Endothelial cell of umbilical vein (primary cell): ENCODE results near the gene GAB1. TPM values are rescaled to one million over a fixed set of nuclear protein-coding genes. Genes with fewer than 3 reads are reported as not detected.

Experiments
- BruUV-seq: library from RNA; stranded (reverse); fragments of 400-500 nt; replicated peaks from 2 replicates; lab custom pipeline; 2021; lab: Mats Ljungman, UMichigan
- CTCF ChIA-PET: fragments of 300-600, 350-600 bp; sonication (Branson Sonifier 250); formaldehyde crosslinking; loops from one replicate; lab custom pipeline; 2021; ENCODE audit warnings: antibody characterized with exemption, inconsistent platforms; lab: Charles Lee
- POLR2A ChIA-PET: fragments of 300-600, 350-600 bp; sonication (Branson Sonifier 250); formaldehyde crosslinking; loops from one replicate; lab custom pipeline; 2021; ENCODE audit warnings: antibody characterized with exemption, inconsistent platforms; lab: Charles Lee
- DNase-seq: peaks from one replicate; pipeline ENCODE4 v3.0.0-alpha.2; 2011; ENCODE audit warnings: low read depth, low spot score
- FAIRE-seq: peaks from 2 replicates; lab custom pipeline; 2011; peaks lifted over from hg19 to GRCh38; lab: Jason Lieb, UNC
- H2AFZ ChIP-seq: 2 replicates; pipeline ENCODE4 v1.6.0; 2012; ENCODE audit warnings: low read depth, low read length, control low read depth, inconsistent platforms
- H3K27ac ChIP-seq: 2 replicates; pipeline ENCODE4 v1.5.1; 2011; ENCODE audit warnings: low read depth, mild to moderate bottlenecking, control low read depth, low read length, moderate library complexity; ENCODE audit not compliant: insufficient read depth
- H3K27me3 ChIP-seq, 2 experiments: 2 replicates each; pipeline versions ENCODE4 v1.6.0 to v1.6.1; 2011; ENCODE audit warnings: low read length in 2 of 2, mixed read lengths in 1 of 2; ENCODE audit not compliant: control insufficient read depth in 2 of 2, insufficient read depth in 2 of 2
- H3K36me3 ChIP-seq, 2 experiments: 2 replicates in 1 of 2; 3 replicates in 1 of 2; pipeline ENCODE4 v1.5.1; 2011; ENCODE audit warnings: low read length in 2 of 2, mild to moderate bottlenecking in 1 of 2, moderate library complexity in 1 of 2; ENCODE audit not compliant: control insufficient read depth in 2 of 2, insufficient read depth in 2 of 2; ENCODE audit errors: extremely low read depth in 1 of 2
- H3K4me1 ChIP-seq: 3 replicates; pipeline ENCODE4 v1.5.1; 2011; ENCODE audit warnings: mild to moderate bottlenecking, low read length; ENCODE audit not compliant: control insufficient read depth, insufficient read depth; ENCODE audit errors: extremely low read depth
- H3K4me2 ChIP-seq: 2 replicates; pipeline ENCODE4 v1.6.1; 2011; ENCODE audit warnings: low read length, control low read depth, mixed read lengths; ENCODE audit not compliant: insufficient read depth
- H3K4me3 ChIP-seq, 3 experiments: fragments of 200-600 bp in 1 of 3; sonication (generic), shearing (Covaris generic) in 1 of 3; replicated peaks in 1 of 3; 2 replicates each; pipeline ENCODE4 v1.5.1; 2011 to 2016; ENCODE audit warnings: control low read depth in 3 of 3, low read length in 3 of 3, mild to moderate bottlenecking in 2 of 3, inconsistent platforms in 1 of 3, low read depth in 1 of 3, moderate library complexity in 1 of 3; ENCODE audit not compliant: insufficient read depth in 1 of 3
- H3K79me2 ChIP-seq: 2 replicates; pipeline ENCODE4 v1.6.0; 2012; ENCODE audit warnings: low read length, inconsistent platforms; ENCODE audit not compliant: control insufficient read depth, insufficient read depth
- H3K9ac ChIP-seq: replicated peaks from 2 replicates; pipeline ENCODE3; 2011; ENCODE audit warnings: low read length, control low read depth; ENCODE audit not compliant: insufficient read depth; ENCODE audit errors: extremely low read depth
- H3K9me1 ChIP-seq: replicated peaks from 3 replicates; pipeline ENCODE4 v1.6.0; 2011; ENCODE audit warnings: mild to moderate bottlenecking, low read length; ENCODE audit not compliant: control insufficient read depth, insufficient read depth; ENCODE audit errors: extremely low read depth
- H3K9me3 ChIP-seq: replicated peaks from 2 replicates; pipeline ENCODE4 v1.5.1; 2012; ENCODE audit warnings: low read length, inconsistent platforms; ENCODE audit not compliant: control insufficient read depth, insufficient read depth
- H4K20me1 ChIP-seq: replicated peaks from 2 replicates; pipeline ENCODE3; 2011; ENCODE audit warnings: mild to moderate bottlenecking, low read length; ENCODE audit not compliant: control insufficient read depth, insufficient read depth; ENCODE audit errors: extremely low read depth
- EZH2 ChIP-seq: IDR thresholded peaks from 2 replicates; pipeline ENCODE4 v1.6.1; 2012; ENCODE audit warnings: borderline replicate concordance, low read depth, mild to moderate bottlenecking, moderate library complexity, low read length, inconsistent platforms; ENCODE audit not compliant: severe bottlenecking
- FOS ChIP-seq: IDR thresholded peaks from 2 replicates; pipeline ENCODE4 v1.6.1; 2011; ENCODE audit warnings: mild to moderate bottlenecking, low read length, moderate library complexity, borderline replicate concordance; ENCODE audit not compliant: insufficient read depth
- GATA2 ChIP-seq: IDR thresholded peaks from 2 replicates; pipeline ENCODE4 v1.7.0; 2011; ENCODE audit warnings: low read depth, mild to moderate bottlenecking, moderate library complexity, mixed read lengths, low read length; ENCODE audit not compliant: insufficient read length, insufficient read depth
- JUN ChIP-seq: IDR thresholded peaks from 2 replicates; pipeline ENCODE4 v1.6.1; 2011; ENCODE audit warnings: borderline replicate concordance, low read depth; ENCODE audit not compliant: insufficient read length, insufficient read depth
- MYC ChIP-seq: IDR thresholded peaks from one replicate; pipeline ENCODE4 v1.6.1; 2011; ENCODE audit warnings: mild to moderate bottlenecking, low read depth, low read length
- POLR2A ChIP-seq: IDR thresholded peaks from 2 replicates; pipeline ENCODE4 v1.6.1; 2012; ENCODE audit warnings: low read depth, mild to moderate bottlenecking, control low read depth, low read length
- POLR2AphosphoS5 ChIP-seq: IDR thresholded peaks from 2 replicates; pipeline ENCODE4 v1.6.1; 2012; ENCODE audit warnings: low read depth, mild to moderate bottlenecking, control low read depth, low read length, moderate library complexity; ENCODE audit not compliant: insufficient read depth
- dilution Hi-C: fragments of 300-500 bp; cut with MboI; formaldehyde crosslinking; loops from one replicate; pipeline ENCODE4 v1.15.0; 2019; ENCODE audit warnings: low sequenced_read_pairs; ENCODE audit not compliant: extremely low pct_ligation_motif_present
- intact Hi-C: fragments of 100-400 bp; cut with micrococcal nuclease; formaldehyde crosslinking; loops from one replicate; pipeline ENCODE4 v1.10.0; 2022
- polyA plus RNA-seq, 4 experiments: library from polyadenylated mRNA; depleted of rRNA in 3 of 4; stranded (reverse) in 3 of 4; unstranded in 1 of 4; fragments of >200 nt; gene quantifications; 2 replicates each; pipeline versions ENCODE4 v1.2.1 to v1.2.3, GENCODE V29; 2011 to 2012; ENCODE audit warnings: missing spikeins in 1 of 4
- total RNA-seq: library from RNA; stranded (reverse); gene quantifications from 2 replicates; pipeline ENCODE4 v1.2.3, GENCODE V29; 2021
- TF ChIP-seq, protein P1 (sequence below), 2 donors: IDR thresholded peaks; 1 replicate in 1 of 2; 2 replicates in 1 of 2; pipeline ENCODE4 v1.5.1; 2011; ENCODE audit warnings: low read length in 2 of 2, mild to moderate bottlenecking in 2 of 2, moderate library complexity in 2 of 2, control low read depth in 1 of 2, inconsistent platforms in 1 of 2, low read depth in 1 of 2; ENCODE audit not compliant: insufficient read depth in 1 of 2; ENCODE audit errors: extremely low read depth in 1 of 2
- TF ChIP-seq, protein P2 (sequence below): IDR thresholded peaks from 2 replicates; pipeline ENCODE4 v1.6.1; 2011; ENCODE audit not compliant: insufficient read depth, insufficient read length

Gene GAB1
- total and polyA plus RNA-seq, 2 donors (not counting 3 experiments of a cell fraction or from before 2014, with no cell fraction given): 9.3 to 37.7 TPM

DNA sequence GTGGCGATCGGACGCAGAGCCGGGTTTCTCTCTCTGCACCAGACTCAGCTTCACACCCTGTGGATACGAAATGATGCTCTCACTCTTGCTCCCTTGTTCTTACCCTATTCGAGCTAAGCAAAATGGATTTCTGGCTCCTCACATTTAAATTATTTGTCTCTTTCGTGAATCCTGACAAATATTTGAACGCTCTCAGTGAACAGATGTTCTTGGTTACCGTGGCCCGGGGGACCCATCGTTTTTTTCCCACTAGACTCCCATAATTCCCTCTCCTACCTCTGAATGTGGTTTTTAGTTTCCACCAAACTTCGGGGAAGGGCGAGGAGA, 177.5 kb downstream of the GAB1 start:
- Histone ChIP-seq H3K79me2 (peaks cover 54% of the 10 kb centered on the region), H2AFZ (peak overlapping the region; percentile 48), H3K4me2 (peak overlapping the region; percentile 98), H3K9ac (peak overlapping the region; percentile 93), H3K4me3 (peak overlapping the region; percentile 81 to 88 (median 84)), H3K27me3 (peaks cover 3 to 8% of the 10 kb centered on the region in 2 experiments), H3K9me3 (no peaks in the 10 kb centered on the region), H3K9me1 (no peaks in the 10 kb centered on the region), H3K27ac (peak overlapping the region; percentile 76), H3K4me1 (peaks cover 23% of the 10 kb centered on the region), H3K36me3 (peaks cover 0 to 5% of the 10 kb centered on the region in 2 experiments), H4K20me1 (peaks cover 8% of the 10 kb centered on the region)
- no peak for DNase-seq
- TSS peak; percentile 58 for BruUV-seq
- ChIA-PET CTCF (interaction anchor here (1.1 to 3.0 kb wide), 3 partner anchors 17 to 529 kb away, joined by 3 to 19 read pairs (median 4); no protein-coding TSS in a partner anchor), POLR2A (interaction anchor here (1.3 to 1.5 kb wide), 3 partner anchors 10 to 177 kb away, joined by 3 to 4 read pairs (median 4); partner anchors contain the start of gene GAB1)
- FAIRE-seq: no peak
- dilution Hi-C loops: no loop called here
- intact Hi-C loops: loop anchor here (1.0 to 10.0 kb wide), 4 partner anchors 17 to 1749 kb away; no protein-coding TSS in a partner anchor
- TF ChIP-seq JUN (no peak), POLR2A (no peak), GATA2 (no peak), POLR2AphosphoS5 (no peak), EZH2 (no peak), FOS (no peak), MYC (no peak)
- TF ChIP-seq, protein P1, sequence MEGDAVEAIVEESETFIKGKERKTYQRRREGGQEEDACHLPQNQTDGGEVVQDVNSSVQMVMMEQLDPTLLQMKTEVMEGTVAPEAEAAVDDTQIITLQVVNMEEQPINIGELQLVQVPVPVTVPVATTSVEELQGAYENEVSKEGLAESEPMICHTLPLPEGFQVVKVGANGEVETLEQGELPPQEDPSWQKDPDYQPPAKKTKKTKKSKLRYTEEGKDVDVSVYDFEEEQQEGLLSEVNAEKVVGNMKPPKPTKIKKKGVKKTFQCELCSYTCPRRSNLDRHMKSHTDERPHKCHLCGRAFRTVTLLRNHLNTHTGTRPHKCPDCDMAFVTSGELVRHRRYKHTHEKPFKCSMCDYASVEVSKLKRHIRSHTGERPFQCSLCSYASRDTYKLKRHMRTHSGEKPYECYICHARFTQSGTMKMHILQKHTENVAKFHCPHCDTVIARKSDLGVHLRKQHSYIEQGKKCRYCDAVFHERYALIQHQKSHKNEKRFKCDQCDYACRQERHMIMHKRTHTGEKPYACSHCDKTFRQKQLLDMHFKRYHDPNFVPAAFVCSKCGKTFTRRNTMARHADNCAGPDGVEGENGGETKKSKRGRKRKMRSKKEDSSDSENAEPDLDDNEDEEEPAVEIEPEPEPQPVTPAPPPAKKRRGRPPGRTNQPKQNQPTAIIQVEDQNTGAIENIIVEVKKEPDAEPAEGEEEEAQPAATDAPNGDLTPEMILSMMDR (IDR thresholded peaks at IDR 0.05; ENCODE audit: extremely low read depth in 1 of 2, insufficient read depth in 1 of 2, low read depth in 1 of 2, low read length in 2 of 2): no peak
- TF ChIP-seq, protein P2, sequence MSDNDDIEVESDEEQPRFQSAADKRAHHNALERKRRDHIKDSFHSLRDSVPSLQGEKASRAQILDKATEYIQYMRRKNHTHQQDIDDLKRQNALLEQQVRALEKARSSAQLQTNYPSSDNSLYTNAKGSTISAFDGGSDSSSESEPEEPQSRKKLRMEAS: no peak
